ENCODE data around the gene KCTD15. TPM values are rescaled to one million over a fixed set of nuclear protein-coding genes. Genes with fewer than 3 reads are reported as not detected.

Gene KCTD15
- 45.6 and 51.9 TPM in 2 replicates for total RNA-seq

DNA sequence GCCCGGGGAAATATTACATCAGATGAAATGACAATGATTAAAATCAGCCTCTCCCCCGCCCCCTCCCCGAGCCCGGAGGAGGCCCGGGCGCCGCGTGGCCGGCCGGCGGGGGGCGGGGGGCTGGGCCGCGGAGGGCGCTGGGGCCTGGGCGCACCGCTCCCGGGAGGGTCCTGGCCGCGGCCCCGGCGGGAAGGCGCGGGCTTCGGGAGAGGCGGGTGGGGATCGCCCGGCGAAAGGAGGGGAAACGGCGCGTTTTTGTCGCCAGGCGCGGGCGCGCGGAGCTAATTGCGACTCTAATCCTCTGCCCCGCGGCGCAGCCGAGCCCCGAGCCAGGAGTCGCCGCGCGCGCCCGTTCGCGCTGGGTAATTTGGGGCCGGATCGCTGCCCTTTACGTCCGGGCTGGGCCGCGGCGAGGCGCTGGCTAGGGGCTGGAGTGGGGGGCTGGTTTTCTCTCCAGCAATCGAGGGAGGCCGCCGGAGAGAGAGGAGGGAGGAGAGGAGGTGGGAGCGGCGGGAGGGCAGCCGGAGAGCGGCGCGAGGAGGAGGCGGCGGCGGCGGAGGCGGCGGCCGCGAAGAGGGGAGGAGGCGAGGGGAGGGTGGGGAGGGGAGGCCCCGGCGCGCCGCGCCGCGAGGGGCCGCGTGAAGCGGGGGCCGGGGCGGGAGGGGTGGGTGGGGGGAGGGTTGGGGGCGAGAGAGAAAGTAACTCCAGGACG lies at the start of gene KCTD15:
TSS of gene KCTD15 (plus strand) at position 707 of the 712 bp plus-strand sequence. CDS start 3,585 bp downstream, outside the sequence.

Other genes with a start within 250 kb of the KCTD15 start
- gene CHST8, start 174.9 kb upstream of the KCTD15 start, total RNA-seq = 0.18 TPM in 1 of 2 replicates, not detected in the other

Measured in endothelial cell of coronary artery (primary cell).